Renal cortex interstitium (tissue), 3 donors: ENCODE measurements around the gene ROM1. TPM values are rescaled to one million over a fixed set of nuclear protein-coding genes. Genes with fewer than 3 reads are reported as not detected.

Source experiments
- polyA plus RNA-seq, 3 donors: library from polyadenylated mRNA; unstranded; fragments of 120-200 nt; gene quantifications; one replicate each; pipeline ENCODE4 v1.2.1, GENCODE V29; 2013; ENCODE audit not compliant: insufficient read length in 3 of 3

The ROM1 gene
- polyA plus RNA-seq, 3 donors: 2.9 to 4.8 (median 3.5) TPM

Other genes starting within 250 kb of the ROM1 start
- not detected for gene SCGB1A1, start 194.2 kb upstream of the ROM1 start, polyA plus RNA-seq
- 100 to 1,000 TPM; 193 to 231 (median 198) TPM for gene AHNAK, start 66.5 kb upstream of the ROM1 start, polyA plus RNA-seq
- 1,000 to 10,000 TPM; 2,243 to 2,394 (median 2,287) TPM for gene EEF1G, start 39.4 kb upstream of the ROM1 start, polyA plus RNA-seq
- 10 to 100 TPM; 21.2 to 27.7 (median 23.7) TPM for gene TUT1, start 21.7 kb upstream of the ROM1 start, polyA plus RNA-seq
- 100 to 1,000 TPM in 2 of 3 donors, 10 to 100 TPM in 1; 79.7 to 105 (median 101) TPM for gene MTA2, start 11.4 kb upstream of the ROM1 start, polyA plus RNA-seq
- 10 to 100 TPM; 30.5 to 38.5 (median 34.3) TPM for gene EML3, start 482 bp upstream of the ROM1 start, polyA plus RNA-seq
- gene B3GAT3, start 8.7 kb downstream of the ROM1 start, polyA plus RNA-seq: 10 to 100 TPM; 20.8 to 42.2 (median 36.5) TPM
- gene GANAB, start 33.4 kb downstream of the ROM1 start, polyA plus RNA-seq: 100 to 1,000 TPM; 349 to 398 (median 360) TPM
- 10 to 100 TPM; 18.1 to 22.7 (median 19.2) TPM for gene INTS5, start 40.0 kb downstream of the ROM1 start, polyA plus RNA-seq
- 10 to 100 TPM; 56.8 to 59.1 (median 58.5) TPM for gene C11orf98, start 52.0 kb downstream of the ROM1 start, polyA plus RNA-seq
- gene CSKMT, start 52.1 kb downstream of the ROM1 start, polyA plus RNA-seq: 1 to 10 TPM; 3.8 to 5.9 (median 4.6) TPM
- 10 to 100 TPM in 2 of 3 donors, 1 to 10 TPM in 1; 6.4 to 12.5 (median 10.7) TPM for gene UQCC3, start 58.4 kb downstream of the ROM1 start, polyA plus RNA-seq
- 1 to 10 TPM; 6.3 to 6.8 (median 6.4) TPM for gene LBHD1, start 59.0 kb downstream of the ROM1 start, polyA plus RNA-seq
- 100 to 1,000 TPM; 147 to 191 (median 164) TPM for gene UBXN1, start 65.8 kb downstream of the ROM1 start, polyA plus RNA-seq
- gene LRRN4CL, start 76.3 kb downstream of the ROM1 start, polyA plus RNA-seq: 1 to 10 TPM in 2 of 3 donors, under 1 TPM in 1; 0.75 to 1.3 (median 1.1) TPM
- gene BSCL2, start 94.2 kb downstream of the ROM1 start, polyA plus RNA-seq: 10 to 100 TPM; 60.1 to 70.8 (median 63.0) TPM
- 1 to 10 TPM; 1.4 to 2.6 (median 2.0) TPM for gene GNG3, start 94.4 kb downstream of the ROM1 start, polyA plus RNA-seq
- 10 to 100 TPM; 82.0 to 92.8 (median 92.6) TPM for gene HNRNPUL2, start 114.2 kb downstream of the ROM1 start, polyA plus RNA-seq
- gene TTC9C, start 115.2 kb downstream of the ROM1 start, polyA plus RNA-seq: 10 to 100 TPM; 38.1 to 48.2 (median 41.8) TPM
- gene ZBTB3, start 140.9 kb downstream of the ROM1 start, polyA plus RNA-seq: 1 to 10 TPM; 7.3 to 8.1 (median 7.5) TPM
- 100 to 1,000 TPM; 133 to 162 (median 156) TPM for gene POLR2G, start 148.3 kb downstream of the ROM1 start, polyA plus RNA-seq
- 10 to 100 TPM; 27.1 to 38.7 (median 33.1) TPM for gene TAF6L, start 158.1 kb downstream of the ROM1 start, polyA plus RNA-seq
- 10 to 100 TPM; 58.3 to 73.4 (median 71.4) TPM for gene TMEM179B, start 174.1 kb downstream of the ROM1 start, polyA plus RNA-seq
- 10 to 100 TPM; 21.8 to 30.6 (median 29.2) TPM for gene TMEM223, start 178.7 kb downstream of the ROM1 start, polyA plus RNA-seq
- 100 to 1,000 TPM; 114 to 137 (median 116) TPM for gene NXF1, start 192.2 kb downstream of the ROM1 start, polyA plus RNA-seq
- gene STX5, start 218.8 kb downstream of the ROM1 start, polyA plus RNA-seq: 10 to 100 TPM; 51.6 to 57.9 (median 56.7) TPM
- under 1 TPM in 1 of 3 donors, not detected in 2; 0.42 TPM for gene TEX54, start 219.6 kb downstream of the ROM1 start, polyA plus RNA-seq
- gene WDR74, start 226.3 kb downstream of the ROM1 start, polyA plus RNA-seq: 10 to 100 TPM; 33.7 to 48.3 (median 43.5) TPM